Loucy (cell line): ENCODE measurements around the gene CLASP1.

Experiments
- CTCF ChIP-seq: fragments of 200-600 bp; sonication (generic); conservative IDR thresholded peaks from 2 replicates; pipeline ENCODE4 v1.5.1; 2014; ENCODE audit warnings: mild to moderate bottlenecking, antibody characterized with exemption, low read length
- EZH2phosphoT487 ChIP-seq: fragments of 200-600 bp; IDR thresholded peaks from 2 replicates; pipeline ENCODE4 v1.6.1; 2018; ENCODE audit warnings: antibody characterized with exemption, mild to moderate bottlenecking, moderate library complexity, borderline replicate concordance

- no peak for TF ChIP-seq CTCF
- TF ChIP-seq EZH2phosphoT487: no peak
Measured at GRCh38 chr2:121644715-121645114, 4.5 kb downstream of the CLASP1 start.
